ENCODE measurements around the gene RNF157. TPM values are rescaled to one million over a fixed set of nuclear protein-coding genes. Genes with fewer than 3 reads are reported as not detected.

RNF157 gene
- total RNA-seq = 10 to 100 TPM; 13.9 TPM
- polyA plus RNA-seq = 10.7 TPM

DNA sequence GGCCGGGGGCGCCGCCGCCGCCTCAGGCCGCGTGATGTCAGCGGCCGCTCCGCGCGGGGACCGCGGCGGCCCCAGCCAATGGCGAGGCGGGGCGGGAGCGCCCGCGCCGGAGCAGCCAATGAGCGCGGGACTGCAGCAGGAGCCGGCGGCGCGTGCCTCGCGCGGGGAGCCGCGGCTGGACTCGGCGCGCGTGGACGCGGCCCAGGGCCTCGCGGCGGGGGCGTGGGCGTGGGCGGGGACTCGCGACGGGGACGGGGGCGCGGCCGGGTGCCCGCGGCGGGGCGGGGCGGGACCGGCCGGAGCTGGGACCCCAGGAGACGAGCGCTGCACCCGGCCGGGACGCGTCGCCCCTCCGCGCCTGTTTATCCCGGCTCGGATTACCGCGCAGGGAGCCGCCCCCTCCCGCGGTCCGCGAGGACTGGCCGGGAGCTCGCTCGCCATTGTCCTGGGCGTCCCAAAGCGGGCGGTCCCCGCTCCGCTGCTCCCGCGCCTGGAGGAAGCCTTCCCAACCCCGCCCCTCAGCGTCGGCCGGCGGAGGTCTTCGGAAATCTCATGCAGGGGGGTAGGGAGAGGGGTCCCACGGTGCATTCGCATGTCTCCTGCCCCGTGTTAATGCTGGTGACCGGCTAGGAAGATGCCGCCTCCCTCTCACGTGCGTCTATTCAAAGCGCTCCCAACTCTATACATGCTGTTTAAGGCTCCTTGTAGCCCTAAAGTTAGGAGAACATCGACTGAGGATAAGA is at the start of gene RNF157:
Gene RNF157 (minus strand): TSS at position 33 of the 743 bp plus-strand sequence. CDS start 253 bp downstream, outside the sequence.
- peaks cover 56% of the 10 kb centered on the region for H3K4me1 ChIP-seq (ENCODE audit: insufficient read depth, low read length)
- H3K9me3 ChIP-seq (ENCODE audit: low read length) = no peaks in the 10 kb centered on the region
- peak; percentile 54 to 79 (median 71) for DNase-seq
- Mint-ChIP-seq H3K36me3 (peaks cover 0 to 2% (median 0%) of the 10 kb centered on the region in 3 donors), H3K9me3 (peaks cover 0 to 4% (median 0%) of the 10 kb centered on the region in 5 donors), H3K27me3 (no peaks in the 10 kb centered on the region), H3K4me3 (peak within 1 kb of the TSS; percentile 84 to 94 (median 91)), H3K4me1 (peaks cover 26 to 61% (median 61%) of the 10 kb centered on the region in 3 donors), H3K27ac (peak within 1 kb of the TSS; percentile 76 to 96 (median 90))
- peak within 1 kb of the TSS; percentile 55 for H3K27ac ChIP-seq (ENCODE audit: low read depth, low read length)
- H3K4me3 ChIP-seq (ENCODE audit: low read length) = peak within 1 kb of the TSS; percentile 49
- no peaks in the 10 kb centered on the region for H3K36me3 ChIP-seq (ENCODE audit: insufficient read depth, low read length)
- ChIA-PET POLR2A (interaction anchor here (0.5 to 2.1 kb wide), 9 partner anchors 11 to 59 kb away, joined by 3 to 19 read pairs (median 4); partner anchors contain the start of gene UBALD2), CTCF (interaction anchor here (0.9 to 1.9 kb wide), 3 partner anchors 24 to 60 kb away, joined by 3 to 8 read pairs (median 4); partner anchors contain the start of gene UBALD2)
- H3K27me3 ChIP-seq (ENCODE audit: insufficient read depth, low read length, poor library complexity, severe bottlenecking) = no peaks in the 10 kb centered on the region

DNA sequence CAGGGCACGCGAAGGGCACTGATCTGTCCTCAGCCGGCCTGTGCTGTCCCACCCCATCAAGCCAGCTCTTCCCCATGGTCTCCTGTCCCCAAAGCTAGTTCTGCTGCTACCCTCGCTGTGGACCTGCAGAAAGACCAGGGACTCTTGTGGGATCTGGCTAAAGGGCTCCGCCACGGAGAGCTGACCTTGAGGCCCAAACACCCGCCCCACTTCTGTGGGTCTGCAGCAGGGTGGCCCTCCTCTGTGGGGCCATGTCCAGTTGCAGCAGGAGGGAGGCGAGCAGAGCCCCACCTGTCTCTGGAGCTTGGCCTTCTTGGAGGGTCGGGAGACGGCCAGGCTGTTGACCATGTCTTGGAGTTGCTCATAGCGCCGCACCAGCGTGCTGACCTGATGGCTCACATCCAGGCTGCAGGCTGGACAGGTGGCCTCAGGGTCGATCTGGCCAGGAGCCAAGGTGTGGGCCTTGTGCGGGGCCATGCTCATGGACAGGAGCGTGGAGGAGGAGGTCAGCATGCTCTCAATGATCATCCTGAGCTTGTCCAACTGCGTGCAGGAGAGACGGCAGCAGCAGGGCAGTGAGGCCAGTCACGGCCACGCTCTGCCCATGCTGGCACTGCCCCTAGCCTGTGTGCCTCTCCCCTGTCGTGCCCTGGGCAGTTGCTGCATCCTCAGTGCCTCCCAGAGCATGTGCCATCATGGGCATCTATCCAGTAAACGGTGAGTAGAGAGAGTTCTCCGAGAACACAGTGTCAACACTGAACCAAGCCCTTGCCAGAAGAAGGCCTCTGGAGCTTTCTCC is 41.5 kb upstream of the RNF157 start:
- Histone ChIP-seq H3K27me3 (ENCODE audit: insufficient read depth, low read length, poor library complexity, severe bottlenecking) (no peaks in the 10 kb centered on the region), H3K4me3 (ENCODE audit: low read length) (no peak overlapping the region), H3K27ac (ENCODE audit: low read depth, low read length) (no peak overlapping the region), H3K36me3 (ENCODE audit: insufficient read depth, low read length) (no peaks in the 10 kb centered on the region), H3K4me1 (ENCODE audit: insufficient read depth, low read length) (peaks cover 8% of the 10 kb centered on the region), H3K9me3 (ENCODE audit: low read length) (no peaks in the 10 kb centered on the region)
- DNase-seq = no peak
- no peak overlapping the region for H3K4me3 Mint-ChIP-seq
- peaks cover 0 to 5% (median 1%) of the 10 kb centered on the region in 3 donors for H3K4me1 Mint-ChIP-seq
- H3K27me3 Mint-ChIP-seq = peaks cover 0 to 1% of the 10 kb centered on the region in 2 donors
- peak overlapping the region in 1 of 8 donors; percentile 33 for H3K27ac Mint-ChIP-seq
- CTCF ChIA-PET = interaction anchor here (0.8 to 6.2 kb wide), 5 partner anchors 13 to 268 kb away, joined by 3 to 227 read pairs (median 49); partner anchors contain the start of gene FOXJ1
- no peaks in the 10 kb centered on the region for H3K9me3 Mint-ChIP-seq
- H3K36me3 Mint-ChIP-seq = no peaks in the 10 kb centered on the region
- POLR2A ChIA-PET = no interaction called here

GRCh38 chr17:76280650-76281049 is 40.4 kb upstream of the RNF157 start:
- no peak overlapping the region for H3K27ac Mint-ChIP-seq
- H3K4me3 Mint-ChIP-seq = no peak overlapping the region
- H3K4me1 Mint-ChIP-seq = peaks cover 0 to 5% (median 1%) of the 10 kb centered on the region in 3 donors
- Histone ChIP-seq H3K4me3 (ENCODE audit: low read length) (no peak overlapping the region), H3K27ac (ENCODE audit: low read depth, low read length) (no peak overlapping the region), H3K27me3 (ENCODE audit: insufficient read depth, low read length, poor library complexity, severe bottlenecking) (no peaks in the 10 kb centered on the region), H3K9me3 (ENCODE audit: low read length) (no peaks in the 10 kb centered on the region), H3K36me3 (ENCODE audit: insufficient read depth, low read length) (no peaks in the 10 kb centered on the region), H3K4me1 (ENCODE audit: insufficient read depth, low read length) (peaks cover 8% of the 10 kb centered on the region)
- peaks cover 0 to 1% of the 10 kb centered on the region in 2 donors for H3K27me3 Mint-ChIP-seq
- no peaks in the 10 kb centered on the region for H3K36me3 Mint-ChIP-seq
- ChIA-PET POLR2A (interaction anchor here (0.8 to 1.5 kb wide), 3 partner anchors 10 to 174 kb away, joined by 3 to 4 read pairs (median 3); no protein-coding TSS in a partner anchor), CTCF (interaction anchor here (0.9 to 6.2 kb wide), 21 partner anchors 8 to 266 kb away, joined by 3 to 227 read pairs (median 9); partner anchors contain the start of genes FOXJ1, RNF157 and UBALD2)
- DNase-seq = no peak
- no peaks in the 10 kb centered on the region for H3K9me3 Mint-ChIP-seq

GRCh38 chr17:76279742-76280287 is 39.5 kb upstream of the RNF157 start:
- H3K4me3 Mint-ChIP-seq = no peak overlapping the region
- Histone ChIP-seq H3K4me3 (ENCODE audit: low read length) (no peak overlapping the region), H3K36me3 (ENCODE audit: insufficient read depth, low read length) (no peaks in the 10 kb centered on the region), H3K4me1 (ENCODE audit: insufficient read depth, low read length) (peaks cover 8% of the 10 kb centered on the region), H3K27ac (ENCODE audit: low read depth, low read length) (no peak overlapping the region), H3K27me3 (ENCODE audit: insufficient read depth, low read length, poor library complexity, severe bottlenecking) (no peaks in the 10 kb centered on the region), H3K9me3 (ENCODE audit: low read length) (no peaks in the 10 kb centered on the region)
- ChIA-PET POLR2A (interaction anchor here (0.5 to 1.7 kb wide), 9 partner anchors 9 to 373 kb away, joined by 3 to 9 read pairs (median 3); partner anchors contain the start of gene FOXJ1), CTCF (interaction anchor here (0.6 to 6.2 kb wide), 57 partner anchors 9 to 278 kb away, joined by 3 to 227 read pairs (median 6); partner anchors contain the start of genes EXOC7, FOXJ1, PRPSAP1 and RNF157)
- peaks cover 0 to 10% (median 3%) of the 10 kb centered on the region in 3 donors for H3K4me1 Mint-ChIP-seq
- DNase-seq = no peak
- H3K27me3 Mint-ChIP-seq = peaks cover 0 to 1% of the 10 kb centered on the region in 2 donors
- H3K27ac Mint-ChIP-seq = peak overlapping the region in 2 of 8 donors; percentile 26 to 83
- no peaks in the 10 kb centered on the region for H3K9me3 Mint-ChIP-seq
- H3K36me3 Mint-ChIP-seq = no peaks in the 10 kb centered on the region

DNA sequence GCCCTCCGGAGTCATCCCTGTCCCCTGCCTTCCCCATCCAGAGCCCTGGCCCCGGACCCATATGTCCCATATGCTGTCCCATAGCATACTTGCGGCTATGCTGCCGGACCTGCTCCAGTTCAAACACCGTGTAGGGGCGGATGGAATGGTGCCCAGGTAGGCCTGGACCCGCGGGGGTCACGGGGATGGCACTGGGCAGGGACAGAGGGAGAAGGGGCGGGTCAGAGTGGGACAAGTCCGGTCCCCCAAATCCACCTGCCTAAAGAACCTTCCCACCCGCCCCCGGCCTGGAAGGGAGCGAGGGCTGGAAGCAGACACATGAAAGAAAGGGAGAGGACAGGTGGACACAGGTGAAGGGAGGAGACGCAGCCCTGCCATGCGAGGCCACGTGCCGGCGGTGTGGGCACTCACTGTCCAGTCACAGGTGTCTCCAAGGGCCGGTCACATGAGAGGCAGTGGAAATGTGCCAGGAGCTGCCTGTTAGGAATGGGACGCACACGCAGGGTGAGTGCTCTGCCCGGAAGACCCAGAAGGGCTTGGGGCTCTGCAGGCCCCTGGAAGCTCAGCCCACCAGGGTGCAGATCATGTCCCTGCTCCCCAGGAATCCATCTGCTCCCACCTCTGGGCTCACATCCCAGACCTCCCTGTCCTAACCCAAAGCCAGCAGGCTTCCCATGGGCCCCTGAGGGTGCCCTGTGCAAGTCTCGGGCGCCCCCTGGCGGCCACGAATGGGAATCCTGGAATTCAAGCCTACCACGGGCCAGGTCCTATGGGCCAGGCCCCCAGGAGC is 38.9 kb upstream of the RNF157 start:
- Mint-ChIP-seq H3K4me3 (no peak overlapping the region), H3K27ac (peak overlapping the region in 2 of 8 donors; percentile 26 to 83), H3K27me3 (peaks cover 0 to 1% of the 10 kb centered on the region in 2 donors), H3K9me3 (no peaks in the 10 kb centered on the region), H3K36me3 (no peaks in the 10 kb centered on the region), H3K4me1 (peaks cover 0 to 17% (median 7%) of the 10 kb centered on the region in 3 donors)
- Histone ChIP-seq H3K4me1 (ENCODE audit: insufficient read depth, low read length) (peaks cover 14% of the 10 kb centered on the region), H3K9me3 (ENCODE audit: low read length) (no peaks in the 10 kb centered on the region), H3K27ac (ENCODE audit: low read depth, low read length) (no peak overlapping the region), H3K36me3 (ENCODE audit: insufficient read depth, low read length) (no peaks in the 10 kb centered on the region), H3K4me3 (ENCODE audit: low read length) (no peak overlapping the region), H3K27me3 (ENCODE audit: insufficient read depth, low read length, poor library complexity, severe bottlenecking) (no peaks in the 10 kb centered on the region)
- POLR2A ChIA-PET = interaction anchor here (0.5 to 1.7 kb wide), 11 partner anchors 9 to 372 kb away, joined by 3 to 9 read pairs (median 4); partner anchors contain the start of genes FOXJ1 and UBALD2
- CTCF ChIA-PET = interaction anchor here (0.6 to 6.2 kb wide), 59 partner anchors 10 to 277 kb away, joined by 3 to 227 read pairs (median 6); partner anchors contain the start of genes EXOC7, FOXJ1, PRPSAP1 and RNF157
- DNase-seq = peak; percentile 74 to 90 (median 80)

DNA sequence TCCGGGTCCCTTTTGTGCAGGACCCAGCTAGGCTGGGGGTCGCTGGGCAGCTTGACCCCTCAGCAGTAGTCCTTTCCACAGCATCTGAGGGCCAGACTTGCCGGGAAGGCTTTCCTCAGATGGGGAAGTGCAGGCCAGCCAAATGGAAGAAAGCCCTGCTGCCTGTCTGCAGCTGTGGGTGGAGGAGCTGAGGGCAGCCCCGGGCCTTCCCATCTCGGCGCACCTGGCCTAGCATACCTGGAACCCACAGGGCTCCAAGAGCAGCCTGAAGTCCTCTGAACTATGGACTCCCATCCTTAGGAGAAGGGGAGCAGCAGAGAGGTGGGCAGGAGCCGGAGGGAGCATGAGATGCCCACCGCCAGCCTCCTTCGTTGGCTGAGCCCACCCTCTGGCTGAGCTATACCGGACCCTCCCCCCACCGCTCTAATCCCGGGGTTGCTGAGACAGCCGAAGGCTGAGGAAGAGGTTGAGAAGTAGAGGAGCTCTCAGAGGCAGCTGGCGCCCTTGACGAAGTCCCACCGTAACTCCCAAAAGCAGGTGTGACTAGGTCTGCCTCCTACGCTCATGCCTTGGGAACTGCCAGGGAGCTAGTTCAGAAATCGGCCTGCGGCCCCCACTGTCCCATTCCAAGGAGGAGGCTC is 38.1 kb upstream of the RNF157 start:
- no peak overlapping the region for H3K27ac Mint-ChIP-seq
- ChIA-PET CTCF (interaction anchor here (1.1 to 6.2 kb wide), 16 partner anchors 9 to 215 kb away, joined by 3 to 227 read pairs (median 8); partner anchors contain the start of genes EXOC7, FOXJ1 and RNF157), POLR2A (interaction anchor here (0.6 to 1.0 kb wide), 3 partner anchors 13 to 133 kb away, joined by 5 to 6 read pairs (median 5); partner anchors contain the start of gene UBALD2)
- Histone ChIP-seq H3K4me3 (ENCODE audit: low read length) (no peak overlapping the region), H3K36me3 (ENCODE audit: insufficient read depth, low read length) (no peaks in the 10 kb centered on the region), H3K27ac (ENCODE audit: low read depth, low read length) (no peak overlapping the region), H3K9me3 (ENCODE audit: low read length) (no peaks in the 10 kb centered on the region), H3K27me3 (ENCODE audit: insufficient read depth, low read length, poor library complexity, severe bottlenecking) (no peaks in the 10 kb centered on the region), H3K4me1 (ENCODE audit: insufficient read depth, low read length) (peaks cover 22% of the 10 kb centered on the region)
- peaks cover 2 to 24% (median 9%) of the 10 kb centered on the region in 3 donors for H3K4me1 Mint-ChIP-seq
- no peak for DNase-seq
- H3K27me3 Mint-ChIP-seq = peaks cover 0 to 1% of the 10 kb centered on the region in 2 donors
- H3K4me3 Mint-ChIP-seq = no peak overlapping the region
- H3K36me3 Mint-ChIP-seq = no peaks in the 10 kb centered on the region
- no peaks in the 10 kb centered on the region for H3K9me3 Mint-ChIP-seq

Measured in CD8-positive, alpha-beta memory T cell (primary cell).